Fibroblast of pulmonary artery (primary cell): ENCODE data around the gene TRMT5.

Experiments
- DNase-seq: peaks from one replicate; pipeline ENCODE4 v3.0.0-alpha.2; 2010; ENCODE audit warnings: low read depth
- H3K4me3 ChIP-seq: replicated peaks from 2 replicates; pipeline ENCODE4 v1.5.1; 2011; ENCODE audit warnings: low read depth, mild to moderate bottlenecking, control low read depth, low read length, moderate library complexity
- TF ChIP-seq, protein P1 (sequence below): IDR thresholded peaks from 2 replicates; pipeline ENCODE4 v1.5.1; 2011; ENCODE audit warnings: mild to moderate bottlenecking, control low read depth, low read length, inconsistent platforms; ENCODE audit errors: missing control alignments

The TRMT5 gene

GRCh38 chr14:60946773-60947172 is 34.1 kb downstream of the TRMT5 start:
- TF ChIP-seq, protein P1, sequence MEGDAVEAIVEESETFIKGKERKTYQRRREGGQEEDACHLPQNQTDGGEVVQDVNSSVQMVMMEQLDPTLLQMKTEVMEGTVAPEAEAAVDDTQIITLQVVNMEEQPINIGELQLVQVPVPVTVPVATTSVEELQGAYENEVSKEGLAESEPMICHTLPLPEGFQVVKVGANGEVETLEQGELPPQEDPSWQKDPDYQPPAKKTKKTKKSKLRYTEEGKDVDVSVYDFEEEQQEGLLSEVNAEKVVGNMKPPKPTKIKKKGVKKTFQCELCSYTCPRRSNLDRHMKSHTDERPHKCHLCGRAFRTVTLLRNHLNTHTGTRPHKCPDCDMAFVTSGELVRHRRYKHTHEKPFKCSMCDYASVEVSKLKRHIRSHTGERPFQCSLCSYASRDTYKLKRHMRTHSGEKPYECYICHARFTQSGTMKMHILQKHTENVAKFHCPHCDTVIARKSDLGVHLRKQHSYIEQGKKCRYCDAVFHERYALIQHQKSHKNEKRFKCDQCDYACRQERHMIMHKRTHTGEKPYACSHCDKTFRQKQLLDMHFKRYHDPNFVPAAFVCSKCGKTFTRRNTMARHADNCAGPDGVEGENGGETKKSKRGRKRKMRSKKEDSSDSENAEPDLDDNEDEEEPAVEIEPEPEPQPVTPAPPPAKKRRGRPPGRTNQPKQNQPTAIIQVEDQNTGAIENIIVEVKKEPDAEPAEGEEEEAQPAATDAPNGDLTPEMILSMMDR: no peak
- no peak overlapping the region for H3K4me3 ChIP-seq
- DNase-seq: no peak

- no peak for DNase-seq
- TF ChIP-seq, protein P1: no peak
- H3K4me3 ChIP-seq: no peak overlapping the region
Measured at GRCh38 chr14:60945984-60946383, 34.9 kb downstream of the TRMT5 start.

GRCh38 chr14:60944204-60944603 is 36.7 kb downstream of the TRMT5 start:
- no peak overlapping the region for H3K4me3 ChIP-seq
- TF ChIP-seq, protein P1: no peak
- peak; percentile 44 for DNase-seq

GRCh38 chr14:60943637-60944032 is 37.2 kb downstream of the TRMT5 start:
- TF ChIP-seq, protein P1: no peak
- no peak for DNase-seq
- H3K4me3 ChIP-seq: no peak overlapping the region

- no peak for DNase-seq
- H3K4me3 ChIP-seq: no peak overlapping the region
- TF ChIP-seq, protein P1: no peak
Measured at GRCh38 chr14:60935319-60935718, 45.6 kb downstream of the TRMT5 start.

- no peak overlapping the region for H3K4me3 ChIP-seq
- TF ChIP-seq, protein P1: no peak
- no peak for DNase-seq
Measured at GRCh38 chr14:60933920-60934655, 46.8 kb downstream of the TRMT5 start.

- TF ChIP-seq, protein P1: no peak
- H3K4me3 ChIP-seq: no peak overlapping the region
- no peak for DNase-seq
Measured at GRCh38 chr14:60931218-60931617, 49.7 kb downstream of the TRMT5 start.
